Trophoblast cell (in vitro differentiated cells and primary cell): ENCODE data around the gene TNK2.

Source experiments
- DNase-seq, 2 donors: peaks; one replicate each; pipeline ENCODE4 v3.0.0-alpha.2; 2016
- H2AFZ ChIP-seq: 2 replicates; pipeline ENCODE4 v1.6.1; 2013; ENCODE audit warnings: low read length, moderate library complexity, mild to moderate bottlenecking; ENCODE audit not compliant: insufficient read depth, poor library complexity
- H2AK5ac ChIP-seq: 2 replicates; pipeline ENCODE4 v1.6.1; 2013; ENCODE audit warnings: mild to moderate bottlenecking, low read length
- H2BK120ac ChIP-seq: 2 replicates; pipeline ENCODE4 v1.6.1; 2013; ENCODE audit warnings: low read length, mild to moderate bottlenecking, moderate library complexity; ENCODE audit not compliant: insufficient read depth, poor library complexity
- H2BK12ac ChIP-seq: 2 replicates; pipeline ENCODE4 v1.6.1; 2013; ENCODE audit warnings: mild to moderate bottlenecking, low read length, moderate library complexity
- H2BK5ac ChIP-seq: 2 replicates; pipeline ENCODE4 v1.6.1; 2013; ENCODE audit warnings: low read length, low read depth, moderate library complexity, mild to moderate bottlenecking; ENCODE audit not compliant: poor library complexity
- H3K14ac ChIP-seq: 2 replicates; pipeline ENCODE4 v1.6.1; 2013; ENCODE audit warnings: mild to moderate bottlenecking, low read length
- H3K18ac ChIP-seq: 2 replicates; pipeline ENCODE4 v1.6.1; 2013; ENCODE audit warnings: mild to moderate bottlenecking, low read length
- H3K23ac ChIP-seq: 2 replicates; pipeline ENCODE4 v1.6.1; 2013; ENCODE audit warnings: low read length
- H3K27ac ChIP-seq: 2 replicates; pipeline ENCODE4 v1.5.1; 2013; ENCODE audit warnings: low read depth, mild to moderate bottlenecking, inconsistent platforms, low read length, moderate library complexity
- H3K27me3 ChIP-seq: 2 replicates; pipeline ENCODE4 v1.6.1; 2013; ENCODE audit warnings: inconsistent platforms, mild to moderate bottlenecking, low read length, moderate library complexity; ENCODE audit not compliant: insufficient read depth
- H3K36me3 ChIP-seq, 2 experiments: 1 replicate in 1 of 2; 2 replicates in 1 of 2; pipeline ENCODE4 v1.6.1; 2013; ENCODE audit warnings: low read length in 2 of 2, mild to moderate bottlenecking in 2 of 2, moderate library complexity in 1 of 2; ENCODE audit not compliant: insufficient read depth in 2 of 2, control insufficient read depth in 1 of 2
- H3K4ac ChIP-seq: 2 replicates; pipeline ENCODE4 v1.6.1; 2013; ENCODE audit warnings: low read depth, mild to moderate bottlenecking, low read length, moderate library complexity
- H3K4me1 ChIP-seq, 2 experiments: 1 replicate in 1 of 2; 2 replicates in 1 of 2; pipeline ENCODE4 v1.6.1; 2013; ENCODE audit warnings: low read length in 2 of 2, mild to moderate bottlenecking in 2 of 2, moderate library complexity in 1 of 2; ENCODE audit not compliant: insufficient read depth in 2 of 2, control insufficient read depth in 1 of 2
- H3K4me2 ChIP-seq: 2 replicates; pipeline ENCODE4 v1.6.1; 2013; ENCODE audit warnings: inconsistent platforms, mild to moderate bottlenecking, low read length, moderate library complexity
- H3K4me3 ChIP-seq: 2 replicates; pipeline ENCODE4 v1.5.1; 2013; ENCODE audit warnings: mild to moderate bottlenecking, low read depth, low read length, inconsistent platforms
- H3K79me1 ChIP-seq: one replicate; pipeline ENCODE4 v1.6.1; 2013; ENCODE audit warnings: low read length
- H3K79me2 ChIP-seq: 2 replicates; pipeline ENCODE4 v1.6.1; 2013; ENCODE audit warnings: low read length, mild to moderate bottlenecking; ENCODE audit not compliant: control insufficient read depth, insufficient read depth, poor library complexity
- H3K9ac ChIP-seq: 2 replicates; pipeline ENCODE4 v1.6.1; 2013; ENCODE audit warnings: mild to moderate bottlenecking, low read length
- H3K9me3 ChIP-seq: 2 replicates; pipeline ENCODE4 v1.6.1; 2013; ENCODE audit warnings: low read depth, mild to moderate bottlenecking, control low read depth, inconsistent platforms, low read length; ENCODE audit not compliant: insufficient read depth
- H4K12ac ChIP-seq: 2 replicates; pipeline ENCODE4 v1.6.1; 2013; ENCODE audit warnings: low read depth, mild to moderate bottlenecking, low read length, moderate library complexity
- H4K8ac ChIP-seq: 2 replicates; pipeline ENCODE4 v1.6.1; 2013; ENCODE audit warnings: low read depth, mild to moderate bottlenecking, low read length, moderate library complexity
- H4K91ac ChIP-seq: one replicate; pipeline ENCODE4 v1.6.1; 2013; ENCODE audit warnings: low read depth, mild to moderate bottlenecking, low read length, moderate library complexity
- WGBS: extraction: QIAGEN DNeasy Blood & Tissue Kit; methylation state at CpG from one replicate; pipeline ENCODE4 v1.1.7; 2013; ENCODE audit warnings: missing lambda C conversion rate; ENCODE audit not compliant: insufficient read length, insufficient coverage; ENCODE audit errors: extremely low coverage; 5-methylcytosine and 5-hydroxymethylcytosine counted together

The TNK2 gene

GRCh38 chr3:195868336-195868865, 40.0 kb downstream of the TNK2 start:
- no peak overlapping the region for H2AK5ac ChIP-seq

GRCh38 chr3:195867631-195868335, 40.6 kb downstream of the TNK2 start:
- Histone ChIP-seq H3K4me1 (no peaks in the 10 kb centered on the region), H3K18ac (no peak overlapping the region), H3K9ac (no peak overlapping the region), H3K14ac (no peak overlapping the region), H3K9me3 (no peaks in the 10 kb centered on the region), H3K23ac (no peak overlapping the region), H2AFZ (no peak overlapping the region), H3K4me2 (no peak overlapping the region), H3K79me2 (no peaks in the 10 kb centered on the region), H2BK12ac (no peak overlapping the region), H3K4me3 (no peak overlapping the region), H3K36me3 (peaks cover 71 to 72% of the 10 kb centered on the region in 2 experiments), H4K12ac (no peak overlapping the region), H3K27me3 (no peaks in the 10 kb centered on the region), H2AK5ac (no peak overlapping the region), H4K8ac (no peak overlapping the region), H4K91ac (no peak overlapping the region), H3K4ac (no peak overlapping the region), H2BK5ac (no peak overlapping the region), H2BK120ac (no peak overlapping the region), H3K79me1 (no peaks in the 10 kb centered on the region), H3K27ac (no peak overlapping the region)
- DNase-seq, result no peak
- WGBS, result no CpG with 5 or more reads among the region's 40 CpGs

More at GRCh38 chr3:195868336-195868865, 40.0 kb downstream of the TNK2 start:
- DNase-seq, result no peak
- Histone ChIP-seq H3K27ac (no peak overlapping the region), H3K14ac (no peak overlapping the region), H3K9me3 (no peaks in the 10 kb centered on the region), H3K36me3 (peaks cover 72 to 75% of the 10 kb centered on the region in 2 experiments), H3K18ac (no peak overlapping the region), H2BK12ac (no peak overlapping the region), H4K91ac (no peak overlapping the region), H3K23ac (no peak overlapping the region), H2BK120ac (no peak overlapping the region), H3K4me2 (no peak overlapping the region), H2AFZ (no peak overlapping the region), H3K4ac (no peak overlapping the region), H2BK5ac (no peak overlapping the region), H3K79me2 (no peaks in the 10 kb centered on the region), H4K8ac (no peak overlapping the region), H4K12ac (no peak overlapping the region), H3K9ac (no peak overlapping the region), H3K4me3 (no peak overlapping the region), H3K4me1 (peaks cover 0 to 1% of the 10 kb centered on the region in 2 experiments), H3K27me3 (no peaks in the 10 kb centered on the region), H3K79me1 (no peaks in the 10 kb centered on the region)
- no CpG with 5 or more reads among the region's 39 CpGs for WGBS

- H3K4me2 ChIP-seq, result no peak overlapping the region
- no peak overlapping the region for H2AFZ ChIP-seq
- H3K18ac ChIP-seq, result no peak overlapping the region
- H3K4me1 ChIP-seq, result no peaks in the 10 kb centered on the region
- no peak overlapping the region for H4K8ac ChIP-seq
- DNase-seq, result no peak
- no peak overlapping the region for H4K12ac ChIP-seq
- H3K4me3 ChIP-seq, result no peak overlapping the region
- H3K27me3 ChIP-seq, result no peaks in the 10 kb centered on the region
- H2BK5ac ChIP-seq, result no peak overlapping the region
- H2BK12ac ChIP-seq, result no peak overlapping the region
- H3K36me3 ChIP-seq, result peaks cover 62 to 63% of the 10 kb centered on the region in 2 experiments
- no peak overlapping the region for H3K27ac ChIP-seq
- H2BK120ac ChIP-seq, result no peak overlapping the region
- H3K9me3 ChIP-seq, result no peaks in the 10 kb centered on the region
- no peak overlapping the region for H3K4ac ChIP-seq
- H3K9ac ChIP-seq, result no peak overlapping the region
- WGBS, result no CpG with 5 or more reads among the region's 30 CpGs
- H3K23ac ChIP-seq, result no peak overlapping the region
- H3K14ac ChIP-seq, result no peak overlapping the region
- no peak overlapping the region for H2AK5ac ChIP-seq
- no peaks in the 10 kb centered on the region for H3K79me1 ChIP-seq
- H3K79me2 ChIP-seq, result no peaks in the 10 kb centered on the region
- no peak overlapping the region for H4K91ac ChIP-seq
Observed at GRCh38 chr3:195866686-195867511, 41.5 kb downstream of the TNK2 start.

GRCh38 chr3:195865752-195866151, 42.6 kb downstream of the TNK2 start:
- no peak overlapping the region for H3K4ac ChIP-seq
- H3K4me3 ChIP-seq, result no peak overlapping the region
- H3K27ac ChIP-seq, result no peak overlapping the region
- H3K27me3 ChIP-seq, result no peaks in the 10 kb centered on the region
- DNase-seq, result no peak
- H3K36me3 ChIP-seq, result peaks cover 53 to 57% of the 10 kb centered on the region in 2 experiments
- H4K91ac ChIP-seq, result no peak overlapping the region
- H3K9ac ChIP-seq, result no peak overlapping the region
- no peak overlapping the region for H2AFZ ChIP-seq
- H3K79me1 ChIP-seq, result no peaks in the 10 kb centered on the region
- H3K23ac ChIP-seq, result no peak overlapping the region
- H2BK5ac ChIP-seq, result no peak overlapping the region
- no peak overlapping the region for H2BK120ac ChIP-seq
- no peak overlapping the region for H4K8ac ChIP-seq
- H3K14ac ChIP-seq, result no peak overlapping the region
- H3K4me1 ChIP-seq, result no peaks in the 10 kb centered on the region
- H3K4me2 ChIP-seq, result no peak overlapping the region
- no peak overlapping the region for H3K18ac ChIP-seq
- H3K9me3 ChIP-seq, result no peaks in the 10 kb centered on the region
- H2AK5ac ChIP-seq, result no peak overlapping the region
- no peak overlapping the region for H4K12ac ChIP-seq
- H3K79me2 ChIP-seq, result no peaks in the 10 kb centered on the region
- H2BK12ac ChIP-seq, result no peak overlapping the region
- no CpG with 5 or more reads among the region's 15 CpGs for WGBS
